ENCODE data around the gene ACAA1. TPM values are rescaled to one million over a fixed set of nuclear protein-coding genes. Genes with fewer than 3 reads are reported as not detected.

ACAA1 gene
- total RNA-seq, 4 donors from 2014 or later = 24.5 to 31.2 (median 29.3) TPM

- DNase-seq = peak in 1 of 2 donors; percentile 3
- in situ Hi-C loops (cut with MboI; ENCODE audit: low sequenced_read_pairs in 4 of 4) (no loop called here), intact Hi-C loops (cut with DNase I; ENCODE audit: low total_unique reads) (no loop called here)
- TF ChIP-seq POLR2A (IDR thresholded peaks at IDR 0.05) (no peak), CTCF (IDR thresholded peaks at IDR 0.05 in 4 of 5, conservative IDR thresholded peaks at IDR 0.05 in 1 of 5) (no peak)
- Histone ChIP-seq H3K27me3 (no peaks in the 10 kb centered on the region), H3K4me3 (no peak overlapping the region), H3K4me1 (no peaks in the 10 kb centered on the region), H3K27ac (no peak overlapping the region), H3K9me3 (no peaks in the 10 kb centered on the region), H3K36me3 (peaks cover 0 to 30% of the 10 kb centered on the region in 2 donors)
- ATAC-seq = no peak
Measured at GRCh38 chr3:38118421-38119247, 18.3 kb downstream of the ACAA1 start.

- H3K27ac ChIP-seq = no peak overlapping the region
- no peak overlapping the region for H3K4me3 ChIP-seq
- DNase-seq = peak; percentile 25 to 55
- H3K4me1 ChIP-seq = no peaks in the 10 kb centered on the region
- H3K27me3 ChIP-seq = no peaks in the 10 kb centered on the region
- peak; percentile 37 to 67 (median 56) for TF ChIP-seq CTCF (IDR thresholded peaks at IDR 0.05 in 4 of 5, conservative IDR thresholded peaks at IDR 0.05 in 1 of 5)
- no peak for TF ChIP-seq POLR2A (IDR thresholded peaks at IDR 0.05)
- peak; percentile 48 to 64 for ATAC-seq
- peaks cover 0 to 24% of the 10 kb centered on the region in 2 donors for H3K36me3 ChIP-seq
- intact Hi-C loops (cut with DNase I; ENCODE audit: low total_unique reads) (no loop called here), in situ Hi-C loops (cut with MboI; ENCODE audit: low sequenced_read_pairs in 4 of 4) (no loop called here)
- H3K9me3 ChIP-seq = no peaks in the 10 kb centered on the region
Measured at GRCh38 chr3:38117748-38118420, 19.0 kb downstream of the ACAA1 start.

GRCh38 chr3:38117163-38117716 lies 19.7 kb downstream of the ACAA1 start:
- Histone ChIP-seq H3K9me3 (no peaks in the 10 kb centered on the region), H3K27ac (no peak overlapping the region), H3K36me3 (peaks cover 0 to 18% of the 10 kb centered on the region in 2 donors), H3K4me1 (no peaks in the 10 kb centered on the region), H3K27me3 (no peaks in the 10 kb centered on the region), H3K4me3 (no peak overlapping the region)
- ATAC-seq = no peak
- in situ Hi-C loops (cut with MboI; ENCODE audit: low sequenced_read_pairs in 4 of 4) (no loop called here), intact Hi-C loops (cut with DNase I; ENCODE audit: low total_unique reads) (no loop called here)
- peak in 1 of 2 donors; percentile 18 for DNase-seq
- TF ChIP-seq POLR2A (IDR thresholded peaks at IDR 0.05) = no peak
- no peak for TF ChIP-seq CTCF (IDR thresholded peaks at IDR 0.05 in 4 of 5, conservative IDR thresholded peaks at IDR 0.05 in 1 of 5)

- Histone ChIP-seq H3K4me1 (no peaks in the 10 kb centered on the region), H3K36me3 (peaks cover 0 to 11% of the 10 kb centered on the region in 2 donors), H3K27ac (no peak overlapping the region), H3K9me3 (no peaks in the 10 kb centered on the region), H3K4me3 (no peak overlapping the region), H3K27me3 (no peaks in the 10 kb centered on the region)
- intact Hi-C loops (cut with DNase I; ENCODE audit: low total_unique reads) = no loop called here
- ATAC-seq = no peak
- TF ChIP-seq POLR2A (IDR thresholded peaks at IDR 0.05) = no peak
- TF ChIP-seq CTCF (IDR thresholded peaks at IDR 0.05 in 4 of 5, conservative IDR thresholded peaks at IDR 0.05 in 1 of 5) = no peak
- in situ Hi-C loops (cut with MboI; ENCODE audit: low sequenced_read_pairs in 4 of 4) = no loop called here
- DNase-seq = peak in 1 of 2 donors; percentile 4
Measured at GRCh38 chr3:38116471-38117162, 20.3 kb downstream of the ACAA1 start.
